Measurements from ENCODE around the gene UBB. TPM values are rescaled to one million over a fixed set of nuclear protein-coding genes. Genes with fewer than 3 reads are reported as not detected.
"Not testable (repeated sequence)": the region's sequence is repeated elsewhere in the genome, so short reads cannot be mapped to it uniquely, and the experiment has no call there.

UBB gene
- total and polyA plus RNA-seq, 2 donors from 2014 or later: 1,214 to 2,605 TPM

DNA sequence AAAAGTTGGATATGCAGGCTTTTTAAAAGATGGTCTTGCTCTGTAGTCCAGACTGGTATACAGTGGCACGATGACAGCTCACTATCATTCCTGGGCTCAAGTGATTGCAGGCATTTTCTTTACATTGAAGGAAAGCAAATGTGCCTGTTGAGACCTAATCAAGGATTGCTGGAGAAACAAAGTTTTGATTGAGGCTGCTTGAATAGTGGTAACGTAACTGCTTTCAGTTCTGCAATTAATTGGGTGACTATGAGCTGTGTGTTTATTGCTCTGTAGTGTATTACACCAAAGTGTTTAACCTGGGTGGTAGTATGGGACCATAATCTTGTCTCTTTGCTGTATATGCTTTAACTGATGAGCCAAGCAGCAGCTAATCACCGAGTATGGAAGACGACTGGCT, 2.3 kb downstream of the UBB start:
- Histone ChIP-seq H3K36me3 (ENCODE audit: control insufficient read depth in 2 of 3, insufficient read depth in 3 of 3, low read length in 3 of 3) (peaks cover 4 to 12% (median 5%) of the 10 kb centered on the region in 3 donors), H3K27ac (ENCODE audit: low read depth in 2 of 2, low read length in 2 of 2) (no peak overlapping the region), H3K9me3 (ENCODE audit: control insufficient read depth in 2 of 3, insufficient read depth in 1 of 3, low read length in 3 of 3) (no peaks in the 10 kb centered on the region), H3K9ac (ENCODE audit: low read length in 3 of 3) (peak overlapping the region in 2 of 3 donors; percentile 34 to 46), H3K27me3 (ENCODE audit: control insufficient read depth, insufficient read depth, low read length) (no peaks in the 10 kb centered on the region), H3K4me3 (ENCODE audit: low read length in 3 of 3) (peak overlapping the region in 2 of 3 donors; percentile 66 to 96), H3K4me1 (ENCODE audit: control insufficient read depth in 2 of 3, insufficient read depth in 2 of 3, low read depth in 1 of 3, low read length in 3 of 3) (peaks cover 0 to 21% (median 16%) of the 10 kb centered on the region in 3 donors)
- TF ChIP-seq, protein P1, sequence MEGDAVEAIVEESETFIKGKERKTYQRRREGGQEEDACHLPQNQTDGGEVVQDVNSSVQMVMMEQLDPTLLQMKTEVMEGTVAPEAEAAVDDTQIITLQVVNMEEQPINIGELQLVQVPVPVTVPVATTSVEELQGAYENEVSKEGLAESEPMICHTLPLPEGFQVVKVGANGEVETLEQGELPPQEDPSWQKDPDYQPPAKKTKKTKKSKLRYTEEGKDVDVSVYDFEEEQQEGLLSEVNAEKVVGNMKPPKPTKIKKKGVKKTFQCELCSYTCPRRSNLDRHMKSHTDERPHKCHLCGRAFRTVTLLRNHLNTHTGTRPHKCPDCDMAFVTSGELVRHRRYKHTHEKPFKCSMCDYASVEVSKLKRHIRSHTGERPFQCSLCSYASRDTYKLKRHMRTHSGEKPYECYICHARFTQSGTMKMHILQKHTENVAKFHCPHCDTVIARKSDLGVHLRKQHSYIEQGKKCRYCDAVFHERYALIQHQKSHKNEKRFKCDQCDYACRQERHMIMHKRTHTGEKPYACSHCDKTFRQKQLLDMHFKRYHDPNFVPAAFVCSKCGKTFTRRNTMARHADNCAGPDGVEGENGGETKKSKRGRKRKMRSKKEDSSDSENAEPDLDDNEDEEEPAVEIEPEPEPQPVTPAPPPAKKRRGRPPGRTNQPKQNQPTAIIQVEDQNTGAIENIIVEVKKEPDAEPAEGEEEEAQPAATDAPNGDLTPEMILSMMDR (IDR thresholded peaks at IDR 0.05; ENCODE audit: borderline replicate concordance, extremely low read depth, insufficient read depth): no peak
- intact Hi-C loops (cut with DNase I): no loop called here
- FAIRE-seq (no peak), DNase-seq (no peak)

DNA sequence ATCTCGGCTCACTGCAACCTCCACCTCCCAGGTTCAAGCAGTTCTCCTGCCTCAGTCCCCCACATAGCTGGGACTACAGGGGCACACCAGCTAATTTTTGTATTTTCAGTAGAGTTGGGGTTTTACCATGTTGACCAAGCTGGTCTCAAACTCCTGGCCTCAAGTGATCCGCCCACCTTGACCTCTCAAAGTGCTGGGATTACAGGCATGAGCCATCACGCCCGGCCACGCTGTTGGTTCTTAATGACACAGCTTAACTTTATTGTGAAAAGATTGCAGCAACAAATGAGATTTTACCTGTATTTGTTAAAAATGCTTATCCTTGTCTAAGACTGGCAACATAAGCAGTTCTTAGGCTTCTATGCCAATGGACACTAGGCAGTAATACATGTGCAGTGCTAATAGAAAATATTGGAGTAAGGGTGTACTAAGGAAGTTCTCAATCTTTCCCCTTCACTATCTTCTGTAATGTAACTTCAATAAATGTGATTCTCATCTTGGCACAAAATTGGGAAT, 2.9 kb downstream of the UBB start:
- DNase-seq (peak in 1 of 5 donors; percentile 43), FAIRE-seq (no peak)
- intact Hi-C loops (cut with DNase I): no loop called here
- Histone ChIP-seq H3K4me3 (ENCODE audit: low read length in 3 of 3) (peak overlapping the region in 2 of 3 donors; percentile 66 to 96), H3K9me3 (ENCODE audit: control insufficient read depth in 2 of 3, insufficient read depth in 1 of 3, low read length in 3 of 3) (no peaks in the 10 kb centered on the region), H3K27me3 (ENCODE audit: control insufficient read depth, insufficient read depth, low read length) (no peaks in the 10 kb centered on the region), H3K4me1 (ENCODE audit: control insufficient read depth in 2 of 3, insufficient read depth in 2 of 3, low read depth in 1 of 3, low read length in 3 of 3) (peaks cover 0 to 21% (median 16%) of the 10 kb centered on the region in 3 donors), H3K36me3 (ENCODE audit: control insufficient read depth in 2 of 3, insufficient read depth in 3 of 3, low read length in 3 of 3) (peaks cover 4 to 12% (median 5%) of the 10 kb centered on the region in 3 donors), H3K27ac (ENCODE audit: low read depth in 2 of 2, low read length in 2 of 2) (no peak overlapping the region), H3K9ac (ENCODE audit: low read length in 3 of 3) (peak overlapping the region in 2 of 3 donors; percentile 34 to 41)
- TF ChIP-seq, protein P1 (IDR thresholded peaks at IDR 0.05; ENCODE audit: borderline replicate concordance, extremely low read depth, insufficient read depth): no peak

DNA sequence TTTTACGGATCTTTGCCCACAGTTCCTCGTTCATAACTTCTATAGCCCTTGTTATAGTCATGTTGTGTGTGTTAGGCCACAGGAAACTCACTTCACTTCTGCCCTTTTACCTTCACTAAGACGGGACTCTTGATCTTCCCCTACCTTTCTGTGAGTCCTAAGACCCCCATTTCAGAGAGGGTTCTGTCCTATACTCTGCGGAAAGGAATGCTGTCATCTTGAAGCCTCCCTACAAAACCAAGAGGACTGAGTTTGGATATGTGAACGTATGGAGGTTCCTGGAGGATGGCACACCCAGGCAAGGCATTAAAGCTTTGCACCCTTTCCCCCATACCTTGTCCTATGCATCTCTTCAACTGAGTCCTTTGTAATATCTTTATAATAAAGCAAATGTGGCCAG, 3.7 kb downstream of the UBB start:
- no peak overlapping the region for H3K4me3 ChIP-seq (ENCODE audit: low read length in 3 of 3)
- peaks cover 4 to 12% (median 5%) of the 10 kb centered on the region in 3 donors for H3K36me3 ChIP-seq (ENCODE audit: control insufficient read depth in 2 of 3, insufficient read depth in 3 of 3, low read length in 3 of 3)
- no peak overlapping the region for H3K9ac ChIP-seq (ENCODE audit: low read length in 3 of 3)
- TF ChIP-seq, protein P1 (IDR thresholded peaks at IDR 0.05; ENCODE audit: borderline replicate concordance, extremely low read depth, insufficient read depth): no peak
- H3K27ac ChIP-seq (ENCODE audit: low read depth in 2 of 2, low read length in 2 of 2): no peak overlapping the region
- no peak for FAIRE-seq
- DNase-seq: no peak
- intact Hi-C loops (cut with DNase I): no loop called here
- peaks cover 0 to 21% (median 16%) of the 10 kb centered on the region in 3 donors for H3K4me1 ChIP-seq (ENCODE audit: control insufficient read depth in 2 of 3, insufficient read depth in 2 of 3, low read depth in 1 of 3, low read length in 3 of 3)
- H3K27me3 ChIP-seq (ENCODE audit: control insufficient read depth, insufficient read depth, low read length): no peaks in the 10 kb centered on the region
- H3K9me3 ChIP-seq (ENCODE audit: control insufficient read depth in 2 of 3, insufficient read depth in 1 of 3, low read length in 3 of 3): no peaks in the 10 kb centered on the region

DNA sequence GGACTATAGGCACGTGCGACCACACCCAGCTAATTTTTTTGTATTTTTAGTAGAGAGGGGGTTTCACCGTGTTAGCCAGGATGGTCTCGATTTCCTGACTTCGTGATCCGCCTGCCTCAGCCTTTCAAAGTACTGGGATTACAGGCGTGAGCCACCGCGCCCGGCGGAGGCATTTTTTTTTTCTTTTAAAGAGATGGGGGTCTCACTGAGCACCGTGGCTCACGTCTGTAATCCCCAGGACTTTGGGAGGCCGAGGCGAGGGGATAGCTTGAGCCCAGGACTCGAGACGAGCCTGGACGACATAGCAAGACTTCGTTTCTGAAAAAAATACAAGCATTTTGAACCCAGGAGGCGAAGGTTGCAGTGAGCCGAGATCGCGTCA, 5.2 kb downstream of the UBB start:
- Histone ChIP-seq H3K4me3 (ENCODE audit: low read length in 3 of 3) (peak overlapping the region in 1 of 3 donors; percentile 63), H3K36me3 (ENCODE audit: control insufficient read depth in 2 of 3, insufficient read depth in 3 of 3, low read length in 3 of 3) (peaks cover 4 to 12% (median 5%) of the 10 kb centered on the region in 3 donors), H3K4me1 (ENCODE audit: control insufficient read depth in 2 of 3, insufficient read depth in 2 of 3, low read depth in 1 of 3, low read length in 3 of 3) (peaks cover 0 to 21% (median 16%) of the 10 kb centered on the region in 3 donors)
- H3K27me3 ChIP-seq (ENCODE audit: control insufficient read depth, insufficient read depth, low read length); H3K27ac ChIP-seq (ENCODE audit: low read depth in 2 of 2, low read length in 2 of 2); H3K9ac ChIP-seq (ENCODE audit: low read length in 3 of 3); FAIRE-seq; H3K9me3 ChIP-seq (ENCODE audit: control insufficient read depth in 2 of 3, insufficient read depth in 1 of 3, low read length in 3 of 3); intact Hi-C loops (cut with DNase I): not testable (repeated sequence)
- peak in 2 of 5 donors; percentile 17 to 53 for DNase-seq
